ENCODE measurements around the gene CIITA.

Gene CIITA

DNA sequence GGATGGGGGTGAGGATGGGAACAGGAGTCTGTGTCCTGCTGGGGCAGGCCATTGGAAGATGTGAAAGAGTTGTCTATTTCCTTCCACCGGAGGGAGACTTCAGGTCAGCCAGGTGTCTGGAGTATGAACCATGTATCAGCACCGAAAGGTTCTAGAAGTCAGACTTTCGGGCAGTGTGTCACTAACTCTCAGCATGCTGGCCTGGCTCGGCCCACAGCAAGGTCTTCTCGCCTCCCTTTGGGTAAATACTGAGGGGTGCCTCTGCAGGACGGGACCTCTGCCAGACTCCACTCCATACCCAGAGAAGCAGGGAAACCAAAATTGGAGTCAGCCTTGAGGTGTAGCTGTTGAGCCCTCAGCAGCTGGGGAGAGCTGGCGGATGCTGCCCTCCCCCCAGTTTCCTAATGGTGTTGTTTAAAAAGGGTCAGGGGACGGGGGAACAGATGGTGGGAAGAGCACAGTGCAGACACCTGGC, 507 bp downstream of the CIITA start:
- H3K27ac ChIP-seq (ENCODE audit: low read depth, low read length): peak overlapping the region; percentile 86
- H3K9me3 ChIP-seq (ENCODE audit: control insufficient read depth, insufficient read depth, low read length): no peaks in the 10 kb centered on the region
- peak overlapping the region; percentile 88 for H3K4me2 ChIP-seq (ENCODE audit: low read length)
- H3K27me3 ChIP-seq (ENCODE audit: control insufficient read depth, low read length): 0 out of 2 replicates have a peak, but pooled peaks cover 3% of the 10 kb centered on the region
- peaks cover 31% of the 10 kb centered on the region for H3F3A ChIP-seq (ENCODE audit: control insufficient read depth, insufficient read depth)
- H3K79me2 ChIP-seq (ENCODE audit: control insufficient read depth, low read length): peaks cover 54% of the 10 kb centered on the region
- peaks cover 50% of the 10 kb centered on the region for H3K36me3 ChIP-seq (ENCODE audit: control insufficient read depth, low read length)
- peak overlapping the region; percentile 94 for H3K4me3 ChIP-seq (ENCODE audit: low read length)
- no peaks in the 10 kb centered on the region for H3K9me2 ChIP-seq (replicated peaks; ENCODE audit: control insufficient read depth, low read length)
- peaks cover 91% of the 10 kb centered on the region for H3K4me1 ChIP-seq (ENCODE audit: control insufficient read depth, low read length)
- no peak for TF ChIP-seq EZH2phosphoT487 (IDR thresholded peaks at IDR 0.05; ENCODE audit: borderline replicate concordance, low read length)
- TF ChIP-seq, protein P1, sequence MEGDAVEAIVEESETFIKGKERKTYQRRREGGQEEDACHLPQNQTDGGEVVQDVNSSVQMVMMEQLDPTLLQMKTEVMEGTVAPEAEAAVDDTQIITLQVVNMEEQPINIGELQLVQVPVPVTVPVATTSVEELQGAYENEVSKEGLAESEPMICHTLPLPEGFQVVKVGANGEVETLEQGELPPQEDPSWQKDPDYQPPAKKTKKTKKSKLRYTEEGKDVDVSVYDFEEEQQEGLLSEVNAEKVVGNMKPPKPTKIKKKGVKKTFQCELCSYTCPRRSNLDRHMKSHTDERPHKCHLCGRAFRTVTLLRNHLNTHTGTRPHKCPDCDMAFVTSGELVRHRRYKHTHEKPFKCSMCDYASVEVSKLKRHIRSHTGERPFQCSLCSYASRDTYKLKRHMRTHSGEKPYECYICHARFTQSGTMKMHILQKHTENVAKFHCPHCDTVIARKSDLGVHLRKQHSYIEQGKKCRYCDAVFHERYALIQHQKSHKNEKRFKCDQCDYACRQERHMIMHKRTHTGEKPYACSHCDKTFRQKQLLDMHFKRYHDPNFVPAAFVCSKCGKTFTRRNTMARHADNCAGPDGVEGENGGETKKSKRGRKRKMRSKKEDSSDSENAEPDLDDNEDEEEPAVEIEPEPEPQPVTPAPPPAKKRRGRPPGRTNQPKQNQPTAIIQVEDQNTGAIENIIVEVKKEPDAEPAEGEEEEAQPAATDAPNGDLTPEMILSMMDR (IDR thresholded peaks at IDR 0.05; ENCODE audit: low read depth, low read length, poor library complexity, severe bottlenecking): peak; percentile 58
- H4K20me1 ChIP-seq (ENCODE audit: control insufficient read depth, insufficient read depth, low read depth, low read length): no peaks in the 10 kb centered on the region

DNA sequence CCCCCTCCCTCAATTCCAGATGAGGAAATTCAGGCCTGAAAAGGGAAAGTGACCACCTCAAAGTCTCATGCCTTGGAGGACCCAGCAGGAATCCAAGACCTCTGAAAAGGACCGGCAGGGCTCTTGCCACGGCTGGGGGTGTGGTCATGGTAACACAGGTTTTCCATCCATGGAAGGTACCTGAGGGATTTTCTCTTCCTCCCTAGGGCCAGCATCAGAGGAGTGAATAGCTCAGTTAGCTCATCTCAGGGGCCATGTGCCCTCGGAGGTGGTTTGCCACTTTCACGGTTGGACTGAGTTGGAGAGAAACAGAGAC, 1.3 kb downstream of the CIITA start:
- Histone ChIP-seq H3K4me2 (ENCODE audit: low read length) (peak overlapping the region; percentile 88), H3K27ac (ENCODE audit: low read depth, low read length) (peak overlapping the region; percentile 86), H3K4me1 (ENCODE audit: control insufficient read depth, low read length) (peaks cover 93% of the 10 kb centered on the region)

DNA sequence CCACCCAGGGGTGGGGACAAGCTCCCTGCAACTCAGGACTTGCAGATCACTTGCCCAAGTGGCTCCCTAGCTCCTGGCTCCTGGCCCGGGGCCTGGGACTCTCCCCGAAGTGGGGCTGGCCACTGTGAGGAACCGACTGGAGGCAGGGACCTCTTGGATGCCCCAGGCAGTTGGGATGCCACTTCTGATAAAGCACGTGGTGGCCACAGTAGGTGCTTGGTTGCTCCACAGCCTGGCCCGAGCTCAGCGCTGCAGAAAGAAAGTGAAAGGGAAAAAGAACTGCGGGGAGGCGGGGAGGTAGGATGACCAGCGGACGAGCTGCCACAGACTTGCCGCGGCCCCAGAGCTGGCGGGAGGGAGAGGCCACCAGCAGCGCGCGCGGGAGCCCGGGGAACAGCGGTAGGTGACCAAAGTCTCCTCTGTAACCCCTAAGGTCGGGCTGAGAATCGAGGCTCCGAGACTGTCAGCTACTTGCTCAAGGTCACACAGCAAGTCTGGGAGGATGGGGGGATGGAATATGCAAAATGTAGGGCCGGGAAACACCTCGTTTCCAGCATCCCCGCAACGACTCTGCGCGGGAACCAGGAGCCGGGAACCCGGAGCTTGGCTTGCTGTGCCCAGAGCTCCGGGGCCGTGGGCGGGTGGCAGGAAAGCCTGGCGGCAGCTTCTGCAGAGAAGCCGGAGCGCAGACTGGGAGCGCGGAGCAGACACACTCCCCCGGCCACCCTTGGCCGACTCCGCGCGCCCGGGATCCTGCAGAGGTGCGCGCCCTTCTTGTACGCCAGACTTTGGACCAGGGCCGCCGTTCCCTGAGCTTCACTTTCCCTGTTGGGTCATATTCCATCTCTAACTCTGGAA, 1.9 kb downstream of the CIITA start:
- H3K27ac ChIP-seq (ENCODE audit: low read depth, low read length): peak overlapping the region; percentile 86
- H3K79me2 ChIP-seq (ENCODE audit: control insufficient read depth, low read length): peaks cover 67% of the 10 kb centered on the region
- no peaks in the 10 kb centered on the region for H3K9me3 ChIP-seq (ENCODE audit: control insufficient read depth, insufficient read depth, low read length)
- no peaks in the 10 kb centered on the region for H4K20me1 ChIP-seq (ENCODE audit: control insufficient read depth, insufficient read depth, low read depth, low read length)
- peaks cover 26% of the 10 kb centered on the region for H3F3A ChIP-seq (ENCODE audit: control insufficient read depth, insufficient read depth)
- H3K27me3 ChIP-seq (ENCODE audit: control insufficient read depth, low read length): no peaks in the 10 kb centered on the region
- H3K4me2 ChIP-seq (ENCODE audit: low read length): peak overlapping the region; percentile 88
- TF ChIP-seq, protein P1 (IDR thresholded peaks at IDR 0.05; ENCODE audit: low read depth, low read length, poor library complexity, severe bottlenecking): no peak
- no peak for TF ChIP-seq EZH2phosphoT487 (IDR thresholded peaks at IDR 0.05; ENCODE audit: borderline replicate concordance, low read length)
- H3K36me3 ChIP-seq (ENCODE audit: control insufficient read depth, low read length): peaks cover 62% of the 10 kb centered on the region
- H3K9me2 ChIP-seq (replicated peaks; ENCODE audit: control insufficient read depth, low read length): no peaks in the 10 kb centered on the region
- peaks cover 93% of the 10 kb centered on the region for H3K4me1 ChIP-seq (ENCODE audit: control insufficient read depth, low read length)
- H3K4me3 ChIP-seq (ENCODE audit: low read length): peak overlapping the region; percentile 94

More for the DNA sequence above, 1.3 kb downstream of the CIITA start:
- peaks cover 61% of the 10 kb centered on the region for H3K79me2 ChIP-seq (ENCODE audit: control insufficient read depth, low read length)
- peak overlapping the region; percentile 94 for H3K4me3 ChIP-seq (ENCODE audit: low read length)
- H3K9me2 ChIP-seq (replicated peaks; ENCODE audit: control insufficient read depth, low read length): no peaks in the 10 kb centered on the region
- peaks cover 28% of the 10 kb centered on the region for H3F3A ChIP-seq (ENCODE audit: control insufficient read depth, insufficient read depth)
- H3K36me3 ChIP-seq (ENCODE audit: control insufficient read depth, low read length): peaks cover 56% of the 10 kb centered on the region
- no peaks in the 10 kb centered on the region for H3K9me3 ChIP-seq (ENCODE audit: control insufficient read depth, insufficient read depth, low read length)
- H4K20me1 ChIP-seq (ENCODE audit: control insufficient read depth, insufficient read depth, low read depth, low read length): no peaks in the 10 kb centered on the region
- 0 out of 2 replicates have a peak, but pooled peaks cover 3% of the 10 kb centered on the region for H3K27me3 ChIP-seq (ENCODE audit: control insufficient read depth, low read length)
- TF ChIP-seq, protein P1 (IDR thresholded peaks at IDR 0.05; ENCODE audit: low read depth, low read length, poor library complexity, severe bottlenecking): no peak
- TF ChIP-seq EZH2phosphoT487 (IDR thresholded peaks at IDR 0.05; ENCODE audit: borderline replicate concordance, low read length): no peak

Measured in DOHH2 (cell line).